ENCODE measurements around the gene GALNTL6.
"Not testable (repeated sequence)": the region's sequence is repeated elsewhere in the genome, so short reads cannot be mapped to it uniquely, and the experiment has no call there.

The GALNTL6 gene

DNA sequence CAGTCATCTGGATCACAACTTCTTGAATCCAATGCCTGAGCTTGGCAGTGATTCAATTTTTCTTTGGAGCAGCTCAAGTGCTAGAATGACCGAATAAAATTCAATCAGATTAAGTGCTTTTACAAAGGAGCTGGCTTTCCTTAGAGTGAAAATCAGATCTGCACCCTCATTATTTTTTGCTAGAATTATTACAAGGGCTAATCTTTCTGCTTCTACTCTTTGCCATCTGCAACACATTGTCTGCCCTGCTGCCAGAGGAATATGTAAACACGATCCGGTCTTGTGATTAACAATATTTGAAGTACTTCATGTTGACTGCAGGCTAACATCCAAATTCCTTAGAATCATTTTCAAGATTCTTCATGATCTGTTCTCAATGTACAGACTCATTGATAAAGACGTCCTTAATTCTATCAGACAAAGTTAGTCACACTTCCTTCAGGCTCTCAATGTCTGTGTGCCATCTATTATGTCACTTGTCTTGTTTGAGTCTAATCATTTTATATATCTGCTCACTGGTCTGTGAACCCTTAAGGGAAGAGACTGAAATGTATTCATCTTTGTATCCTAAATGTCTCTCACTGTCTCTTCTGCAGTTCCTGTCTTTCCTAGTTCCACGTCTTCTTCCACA lies 531.2 kb downstream of the GALNTL6 start:
- FAIRE-seq (no peak), DNase-seq (ENCODE audit: extremely low spot score, insufficient read length, low read depth) (no peak)

DNA sequence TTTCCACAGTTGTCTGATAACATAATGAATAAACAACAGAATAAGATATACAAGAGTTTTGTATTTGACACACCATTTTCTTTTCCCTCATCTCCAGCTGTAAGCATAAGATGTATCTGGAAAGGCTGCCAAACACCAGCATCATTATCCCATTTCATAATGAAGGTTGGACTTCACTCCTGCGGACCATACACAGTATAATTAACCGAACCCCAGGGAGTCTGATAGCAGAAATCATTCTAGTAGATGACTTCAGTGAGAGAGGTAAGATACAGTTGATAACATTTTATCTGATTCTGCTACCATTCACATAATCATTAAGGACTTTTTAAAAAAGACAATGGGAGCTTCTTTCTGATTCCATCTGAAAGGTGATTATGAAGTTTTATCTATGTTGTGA lies 535.2 kb downstream of the GALNTL6 start:
- DNase-seq (ENCODE audit: extremely low spot score, insufficient read length, low read depth) (no peak), FAIRE-seq (no peak)

DNA sequence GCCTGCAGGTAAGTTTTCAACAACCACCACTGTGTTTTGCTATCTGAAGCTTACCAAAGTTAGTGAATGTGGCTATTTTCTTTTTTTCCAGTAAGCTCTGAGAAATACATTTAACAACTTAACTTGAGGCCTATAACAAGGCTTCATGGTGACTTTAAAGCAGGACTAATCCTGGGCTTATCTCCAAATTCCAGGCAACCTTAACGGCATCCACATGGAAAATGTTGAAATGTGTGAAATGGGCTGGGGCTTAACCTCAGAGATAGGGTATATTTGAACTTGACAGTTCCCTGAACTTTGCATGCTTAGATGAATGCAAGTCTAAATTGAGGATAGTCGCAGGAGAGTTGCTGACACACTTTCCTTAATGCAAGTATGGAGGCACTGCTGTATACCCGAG lies 539.2 kb downstream of the GALNTL6 start:
- no peak for DNase-seq (ENCODE audit: extremely low spot score, insufficient read length, low read depth)
- FAIRE-seq = no peak

DNA sequence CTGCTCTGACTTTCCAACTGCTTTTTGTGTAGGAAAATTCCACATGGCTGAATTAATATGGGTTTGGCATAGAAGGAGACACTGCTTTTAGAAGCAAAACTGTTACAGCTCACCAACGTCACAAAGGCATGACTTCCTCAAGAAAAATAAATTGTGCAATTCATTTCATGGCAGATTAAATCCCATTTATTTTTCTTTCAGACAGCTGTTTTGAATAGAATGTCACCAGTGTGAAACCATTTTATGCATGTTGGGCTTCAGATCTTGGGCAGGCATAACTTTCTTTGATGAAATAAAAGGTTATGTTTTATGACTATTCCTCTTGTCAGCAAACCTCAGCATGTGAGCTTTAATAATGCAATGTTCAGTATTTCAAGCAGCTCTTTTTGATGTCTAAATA lies 542.8 kb downstream of the GALNTL6 start:
- no peak for DNase-seq (ENCODE audit: extremely low spot score, insufficient read length, low read depth)
- no peak for FAIRE-seq

DNA sequence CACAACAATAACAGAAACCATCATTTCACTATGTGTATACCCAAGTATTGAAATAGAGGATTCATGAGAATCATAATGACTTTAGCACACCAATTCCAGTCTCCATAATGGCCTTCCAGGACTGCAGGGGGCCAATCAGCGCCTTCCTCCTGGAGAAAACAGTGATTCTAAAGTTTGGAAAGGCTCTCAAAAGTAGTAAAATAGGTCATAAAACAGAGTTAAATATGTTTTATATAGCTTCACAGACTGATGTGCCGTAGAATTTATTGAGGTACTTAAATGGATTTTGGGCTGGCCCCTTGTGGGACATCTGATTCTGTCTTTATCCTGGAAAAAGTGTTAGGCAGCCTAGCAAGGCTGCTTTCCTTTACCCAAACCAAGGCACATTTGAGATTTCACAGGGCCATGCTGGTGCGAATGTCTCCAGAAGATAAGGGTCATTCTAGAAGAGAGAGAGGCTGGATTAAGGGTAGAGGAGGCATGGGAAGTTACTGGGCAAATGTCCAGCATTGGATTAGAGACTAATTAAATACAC lies 543.9 kb downstream of the GALNTL6 start:
- no peak for FAIRE-seq
- no peak for DNase-seq (ENCODE audit: extremely low spot score, insufficient read length, low read depth)

DNA sequence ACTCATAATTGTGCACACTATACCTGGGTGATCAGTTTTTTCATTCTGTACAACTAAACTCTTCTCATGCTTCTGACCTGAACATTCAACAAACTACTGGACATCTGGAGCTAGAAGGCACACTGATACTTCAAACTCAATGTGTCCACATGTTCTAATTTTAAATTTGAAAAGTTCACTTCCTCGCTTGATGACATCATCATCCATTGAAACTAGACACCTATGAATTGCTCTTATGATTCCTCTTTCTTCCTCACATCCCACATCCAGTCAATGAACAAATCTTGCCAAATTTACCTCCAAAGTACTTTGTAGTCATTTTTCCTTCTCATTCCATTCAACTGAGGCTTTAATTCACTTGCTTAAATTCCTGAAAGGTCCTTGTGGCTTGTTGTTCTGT lies 549.4 kb downstream of the GALNTL6 start:
- no peak for DNase-seq (ENCODE audit: extremely low spot score, insufficient read length, low read depth)
- FAIRE-seq = no peak

DNA sequence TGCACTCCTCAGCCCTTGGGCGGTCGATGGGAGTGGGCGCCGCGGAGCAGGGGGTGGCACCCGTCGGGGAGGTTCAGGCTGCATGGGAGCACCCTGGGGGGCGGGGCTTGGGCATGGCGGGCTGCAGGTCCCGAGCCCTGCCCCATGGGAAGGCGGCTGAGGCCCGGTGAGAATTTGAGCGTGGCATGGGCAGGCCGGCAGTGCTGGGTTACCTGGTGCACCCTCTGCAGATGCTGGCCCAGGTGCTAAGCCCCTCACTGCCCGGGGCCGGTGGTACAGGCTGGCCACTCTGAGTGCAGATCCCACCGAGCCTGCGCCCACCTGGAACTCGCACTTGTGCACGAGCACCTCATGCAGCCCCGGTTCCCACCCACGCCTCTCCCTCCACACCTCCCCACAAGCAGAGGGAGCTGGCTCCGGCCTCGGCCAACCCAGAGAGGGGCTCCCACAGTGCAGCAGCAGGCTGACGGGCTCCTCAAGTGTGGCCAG lies 556.3 kb downstream of the GALNTL6 start:
- FAIRE-seq = no peak

DNA sequence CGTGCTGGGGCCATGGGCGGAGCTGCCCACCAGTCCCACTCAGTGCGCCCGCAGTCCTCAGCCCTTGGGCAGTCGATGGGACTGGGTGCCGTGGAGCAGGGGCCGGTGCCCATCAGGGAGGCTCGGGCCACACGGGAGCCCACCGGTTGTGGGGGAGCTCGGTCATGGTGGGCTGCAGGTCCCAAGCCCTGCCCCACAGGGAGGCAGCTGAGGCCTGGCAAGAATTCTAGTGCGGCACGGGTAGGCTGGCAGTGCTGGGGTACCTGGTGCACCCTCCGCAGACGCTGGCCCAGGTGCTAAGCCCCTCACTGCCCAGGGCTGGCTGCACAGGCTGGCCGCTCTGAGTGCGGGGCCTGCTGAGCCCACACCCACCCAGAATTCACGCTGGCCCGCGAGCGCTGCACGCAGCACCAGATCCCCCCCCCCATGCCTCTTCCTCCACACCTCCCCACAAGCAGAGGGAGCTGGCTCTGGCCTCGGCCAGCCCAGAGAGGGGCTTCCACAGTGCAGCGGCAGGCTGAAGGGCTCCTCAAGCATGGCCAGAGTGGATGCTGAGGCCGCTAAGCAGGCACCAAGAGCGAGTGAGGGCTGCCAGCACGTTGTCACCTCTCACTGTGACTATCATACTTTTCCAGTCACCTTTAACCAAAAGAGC lies 564.4 kb downstream of the GALNTL6 start:
- DNase-seq (ENCODE audit: extremely low spot score, insufficient read length, low read depth) (no peak), FAIRE-seq (no peak)

More for the DNA sequence above, 556.3 kb downstream of the GALNTL6 start:
- no peak for DNase-seq (ENCODE audit: extremely low spot score, insufficient read length, low read depth)

DNA sequence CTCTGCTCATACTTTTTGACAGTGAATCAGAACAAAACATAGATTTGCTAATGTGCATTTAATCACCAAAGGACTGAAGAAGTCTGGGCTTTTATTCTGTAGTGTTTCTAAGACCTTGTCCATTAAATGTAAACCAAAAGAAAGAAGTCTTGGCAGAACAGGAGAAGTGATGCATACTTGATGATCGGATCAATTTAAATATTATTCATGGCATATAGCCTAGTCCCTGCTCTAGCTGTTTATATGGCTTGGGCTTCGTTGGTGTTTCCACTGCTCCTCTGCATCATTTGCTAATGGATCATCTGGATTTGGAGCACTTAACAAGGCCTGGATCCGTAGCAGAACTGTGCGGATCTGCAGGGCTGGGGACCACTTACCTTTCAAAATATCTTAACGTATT lies 566.6 kb downstream of the GALNTL6 start:
- DNase-seq (ENCODE audit: extremely low spot score, insufficient read length, low read depth) = no peak

DNA sequence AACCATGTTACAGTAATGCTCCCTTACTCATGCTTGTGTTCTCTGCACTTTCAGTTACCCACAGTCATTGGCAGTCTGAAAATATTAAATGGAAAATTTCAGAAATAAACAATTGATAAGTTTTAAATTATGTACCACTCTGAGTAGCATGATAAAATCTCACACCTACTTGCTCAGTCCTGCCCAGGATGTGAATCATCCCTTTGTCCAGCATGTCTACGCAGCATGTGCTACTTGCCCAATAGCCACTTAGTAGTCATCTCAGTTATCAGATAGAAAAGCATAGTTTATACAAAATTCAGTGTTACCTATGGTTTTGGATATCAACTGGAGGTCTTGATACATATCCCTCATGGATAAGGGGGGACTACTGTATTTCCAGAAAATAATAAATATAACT lies 577.1 kb downstream of the GALNTL6 start:
- no peak for DNase-seq (ENCODE audit: extremely low spot score, insufficient read length, low read depth)
- FAIRE-seq = no peak

More for the DNA sequence above, 566.6 kb downstream of the GALNTL6 start:
- FAIRE-seq = no peak

DNA sequence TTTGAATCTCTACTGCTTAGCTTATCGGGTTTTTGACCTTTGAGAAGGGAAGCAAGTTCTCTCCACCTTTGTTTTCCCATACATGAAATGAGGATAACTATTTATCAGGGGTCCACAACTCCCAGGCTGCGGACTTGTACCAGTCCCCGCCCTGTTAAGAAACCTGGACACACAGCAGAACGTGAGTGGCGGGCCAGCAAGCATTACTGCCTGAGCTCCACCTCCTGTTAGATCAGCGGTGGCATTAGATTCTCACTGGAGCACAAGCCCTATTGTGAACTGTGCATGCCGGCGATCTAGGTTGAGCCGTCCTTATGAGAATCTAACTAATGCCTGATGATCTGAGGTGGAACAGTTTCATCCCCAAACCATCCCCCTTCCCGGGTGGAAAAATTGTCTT lies 579.5 kb downstream of the GALNTL6 start:
- DNase-seq (ENCODE audit: extremely low spot score, insufficient read length, low read depth) = no peak
- no peak for FAIRE-seq

DNA sequence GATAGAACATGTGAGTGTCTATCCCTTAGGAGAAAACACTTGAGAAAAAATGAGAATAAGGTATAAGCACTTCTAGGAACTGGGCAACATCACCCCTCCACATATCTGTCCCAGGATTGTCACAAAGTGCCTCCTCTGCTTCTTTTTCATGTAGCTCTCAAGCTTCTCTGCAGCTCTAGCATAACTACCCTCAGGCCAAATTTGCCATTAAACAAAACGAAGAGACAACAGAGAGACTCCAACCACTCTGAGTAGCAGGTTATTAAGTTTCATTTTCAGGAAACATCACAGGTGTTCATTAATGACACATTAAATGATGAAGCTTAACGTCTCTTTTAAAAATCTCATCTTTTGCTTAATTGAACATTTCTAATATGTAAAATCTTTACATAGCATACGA lies 580.0 kb downstream of the GALNTL6 start:
- no peak for FAIRE-seq
- no peak for DNase-seq (ENCODE audit: extremely low spot score, insufficient read length, low read depth)

DNA sequence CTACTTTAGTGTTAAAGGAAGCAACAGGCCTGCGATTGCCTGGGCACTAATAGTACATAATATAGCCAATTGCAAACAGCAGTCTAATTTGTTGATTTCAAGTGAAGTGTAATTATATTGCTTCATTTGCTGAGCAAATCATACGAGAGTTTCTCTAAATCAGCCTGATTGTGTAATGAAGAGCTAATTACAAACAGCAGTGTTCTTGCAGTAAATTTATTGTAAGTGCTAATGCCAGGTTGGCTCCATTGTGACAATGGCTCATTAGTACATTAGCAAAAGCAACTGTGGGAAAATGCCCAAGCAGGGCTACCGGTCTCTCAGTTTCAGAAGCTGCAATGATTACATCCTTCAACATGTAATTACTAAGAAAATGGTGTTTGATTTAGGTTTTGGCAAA lies 591.5 kb downstream of the GALNTL6 start:
- DNase-seq (ENCODE audit: extremely low spot score, insufficient read length, low read depth) (no peak), FAIRE-seq (no peak)

DNA sequence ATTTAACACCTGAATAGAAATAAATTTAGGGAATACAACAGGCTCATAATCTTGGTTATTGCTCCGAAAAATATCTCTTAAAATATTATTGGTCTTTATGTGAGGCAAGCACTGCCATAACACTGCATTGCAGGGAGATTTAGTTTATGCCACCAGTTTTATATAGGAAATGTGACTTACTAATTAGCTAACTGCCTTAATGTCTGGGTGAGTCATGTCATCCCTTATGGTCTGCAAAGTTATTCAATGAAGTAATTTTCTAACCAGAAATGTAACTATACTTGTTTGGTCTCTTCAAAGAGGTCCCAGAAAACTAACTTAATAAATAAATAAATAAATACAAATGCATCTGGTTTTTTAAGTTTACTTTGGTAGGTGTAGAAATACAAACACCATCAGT lies 597.2 kb downstream of the GALNTL6 start:
- no peak for DNase-seq (ENCODE audit: extremely low spot score, insufficient read length, low read depth)
- no peak for FAIRE-seq

DNA sequence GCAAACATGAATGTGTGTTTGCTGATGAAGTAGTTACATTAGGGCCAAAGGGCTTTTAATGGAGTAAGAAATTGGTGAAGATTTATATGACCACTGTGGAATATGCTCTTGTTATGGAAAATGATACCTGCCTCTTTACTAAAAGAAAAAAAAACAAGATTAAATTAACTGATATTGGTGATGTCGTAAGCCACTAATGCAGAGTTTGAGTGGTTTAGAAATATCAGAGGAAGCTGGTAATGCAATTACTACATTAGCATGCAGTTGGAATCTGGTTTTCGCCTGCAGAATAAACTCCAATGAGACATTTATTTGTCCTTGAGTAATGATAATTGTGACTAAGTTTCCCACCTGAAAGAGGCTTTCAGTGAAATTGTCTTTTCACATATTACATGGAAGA lies 597.9 kb downstream of the GALNTL6 start:
- FAIRE-seq (no peak), DNase-seq (ENCODE audit: extremely low spot score, insufficient read length, low read depth) (no peak)

DNA sequence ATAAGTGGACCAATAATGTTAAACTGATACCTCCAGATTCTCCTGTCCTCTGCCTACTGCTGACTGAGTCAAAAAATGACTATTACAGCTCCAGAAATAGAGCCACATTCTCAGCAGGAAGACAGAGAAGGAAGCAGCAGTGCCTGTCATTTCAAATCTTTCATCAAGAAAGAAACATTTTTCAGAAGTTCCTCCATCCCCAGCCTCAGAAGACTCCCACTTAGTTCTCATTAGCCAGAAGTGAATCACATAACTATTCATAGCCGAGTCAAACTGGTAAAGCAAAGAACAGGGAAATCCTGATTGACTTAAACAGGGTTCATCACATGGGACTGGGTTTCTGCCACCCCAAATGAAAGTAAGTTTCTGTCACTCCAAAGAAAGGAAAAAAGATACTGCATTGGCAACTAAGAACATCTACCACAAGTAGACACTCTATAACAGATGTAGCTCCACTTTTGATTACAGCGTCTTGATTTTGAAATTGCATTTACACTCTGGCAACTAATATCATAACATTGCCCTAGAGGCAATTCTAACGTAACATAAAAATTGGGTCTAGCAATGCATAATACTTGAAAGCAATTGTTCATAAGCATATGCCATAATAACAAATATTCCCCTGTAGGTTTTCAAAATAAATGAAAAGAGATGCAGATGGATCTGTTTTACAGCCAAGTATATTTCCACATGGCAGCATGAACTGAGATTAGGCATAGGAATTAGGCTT lies 599.8 kb downstream of the GALNTL6 start:
- DNase-seq (ENCODE audit: extremely low spot score, insufficient read length, low read depth) (no peak), FAIRE-seq (no peak)

DNA sequence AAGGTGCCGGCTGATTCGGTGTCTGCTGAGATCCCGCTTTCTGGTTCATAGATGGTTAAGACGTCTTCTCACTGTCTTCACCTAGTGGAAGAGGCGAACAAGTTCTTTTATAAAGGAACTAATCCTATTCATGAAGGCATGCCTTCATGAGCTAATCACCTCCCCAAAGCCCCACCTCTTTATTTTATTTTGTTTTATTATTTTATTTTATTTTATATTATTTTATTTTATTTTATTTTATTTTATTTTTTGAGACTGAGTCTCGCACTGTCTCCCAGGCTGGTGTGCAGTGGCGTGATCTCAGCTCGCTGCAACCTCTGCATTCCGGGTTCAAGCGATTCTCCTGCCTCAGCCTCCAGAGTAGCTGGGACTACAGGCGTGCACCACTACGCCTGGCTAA lies 615.8 kb downstream of the GALNTL6 start:
- not testable (repeated sequence) for FAIRE-seq; DNase-seq (ENCODE audit: extremely low spot score, insufficient read length, low read depth)

DNA sequence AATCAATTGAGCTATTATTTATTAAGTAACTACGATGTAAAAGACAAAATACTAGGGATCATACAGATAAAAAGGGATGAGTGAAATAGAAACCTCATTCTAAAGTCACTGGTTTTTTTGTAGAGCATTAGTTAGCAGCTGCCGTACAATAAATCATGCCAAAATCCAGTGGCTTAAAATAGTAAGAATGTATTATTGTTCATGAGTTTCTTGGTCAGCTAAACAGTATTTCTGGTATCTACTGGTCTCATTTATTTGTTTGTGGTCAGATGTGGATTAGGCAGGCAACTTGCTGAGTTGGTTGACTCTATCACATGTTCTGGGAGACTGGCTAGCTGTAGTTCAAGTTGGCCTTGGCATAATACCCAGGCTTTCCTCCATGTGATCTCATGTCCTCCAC lies 667.3 kb downstream of the GALNTL6 start:
- FAIRE-seq = no peak
- DNase-seq (ENCODE audit: extremely low spot score, insufficient read length, low read depth) = no peak

DNA sequence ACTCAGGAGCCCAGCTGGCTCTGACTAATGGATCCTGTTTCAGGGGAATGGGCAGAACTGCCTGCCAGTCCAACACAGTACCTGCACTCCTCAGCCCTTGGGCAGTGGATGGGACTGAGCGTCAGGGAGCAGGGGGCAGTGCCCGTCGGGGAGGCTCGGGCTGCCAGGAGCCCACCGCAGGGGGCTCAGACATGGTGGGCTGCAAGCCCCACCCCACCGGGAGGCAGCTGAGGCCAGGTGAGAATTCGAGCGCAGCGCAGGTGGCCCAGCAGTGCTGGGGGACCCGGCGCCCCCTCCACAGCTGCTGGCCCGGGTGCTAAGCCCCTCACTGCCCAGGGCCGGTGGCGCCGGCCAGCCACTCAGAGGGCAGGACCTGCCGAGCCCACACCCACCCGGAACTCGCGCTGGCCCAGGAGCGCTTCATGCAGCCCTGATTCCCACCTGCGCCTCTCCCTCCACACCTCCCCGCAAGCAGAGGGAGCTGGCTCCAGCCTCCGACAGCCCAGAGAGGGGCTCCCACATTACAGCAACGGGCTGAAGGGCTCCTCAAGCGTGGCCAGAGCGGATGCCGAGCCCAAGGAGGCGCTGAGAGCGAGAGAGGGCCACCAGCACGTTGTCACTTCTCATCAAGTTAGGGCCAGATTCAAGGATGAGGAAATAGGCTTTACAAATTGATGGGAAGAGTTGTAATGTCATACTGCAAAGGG lies 668.8 kb downstream of the GALNTL6 start:
- no peak for FAIRE-seq
- no peak for DNase-seq (ENCODE audit: extremely low spot score, insufficient read length, low read depth)

DNA sequence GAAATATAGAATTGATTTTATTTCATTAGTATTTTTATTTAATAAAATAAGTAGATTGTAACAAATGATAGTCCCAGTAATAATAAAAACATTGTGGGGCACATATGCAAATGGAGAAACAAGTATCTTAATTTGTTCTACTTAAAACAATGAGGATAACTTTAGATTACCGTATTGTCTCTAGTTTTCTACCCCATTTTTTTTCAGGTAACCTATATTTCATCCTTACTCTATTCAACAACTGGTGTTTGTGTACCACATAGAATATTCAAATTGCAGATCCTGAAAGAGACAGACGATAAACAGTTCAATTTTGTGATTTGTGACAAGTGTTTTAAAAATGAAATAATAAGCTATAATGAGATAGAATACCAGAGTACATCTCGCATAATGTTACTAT lies 671.8 kb downstream of the GALNTL6 start:
- FAIRE-seq = no peak
- no peak for DNase-seq (ENCODE audit: extremely low spot score, insufficient read length, low read depth)
